Stimulated activated CD4-positive, alpha-beta T cell treated with anti-CD3 and anti-CD28 coated beads, Interleukin-4, amount 100 ng/mL, for 48 hours (primary cell): ENCODE measurements around the gene GNL2.

Experiments used
- DNase-seq, 2 donors: peaks; one replicate each; pipeline ENCODE4 v3.0.0-alpha.2; 2020; ENCODE audit warnings: low read depth in 2 of 2

The GNL2 gene

DNA sequence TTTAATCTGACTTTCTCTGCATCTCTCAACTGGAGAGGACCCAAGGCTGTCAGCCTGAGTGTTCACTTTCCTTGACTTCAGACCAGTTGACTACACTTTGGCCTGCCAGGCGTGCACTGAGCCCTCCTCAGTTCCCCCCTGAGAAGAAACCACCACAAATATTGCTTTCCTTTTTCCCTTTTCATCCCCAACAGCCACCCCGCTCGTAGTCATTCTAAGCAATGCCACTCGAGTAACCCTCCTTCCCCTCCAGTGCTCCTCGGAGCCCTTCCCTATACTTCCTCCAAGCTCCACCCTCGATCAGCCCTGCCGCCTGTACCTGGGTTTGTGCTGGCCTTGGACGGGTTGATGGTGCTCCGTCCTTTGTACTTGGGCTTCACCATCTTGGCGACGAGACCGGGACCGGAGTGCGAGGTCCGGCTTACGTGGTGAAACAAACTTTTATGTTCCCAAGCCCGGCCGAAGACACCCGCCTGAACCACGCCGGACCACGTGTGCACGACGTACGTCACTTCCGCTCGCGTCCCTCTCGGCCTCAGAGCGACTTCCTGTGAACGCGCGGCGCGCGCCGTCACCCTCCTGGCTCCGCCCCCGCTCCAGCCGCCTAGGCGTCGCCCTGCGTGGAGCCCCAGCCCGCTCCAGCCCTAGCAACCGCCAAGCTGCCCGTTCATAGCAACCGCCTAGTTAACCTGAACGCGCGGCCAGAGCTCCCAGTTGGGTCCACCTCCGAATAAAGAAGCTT is at the start of gene GNL2:
TSS of gene GNL2 (minus strand) at position 498 of the 742 bp plus-strand sequence. CDS start at position 383, 115 bp downstream.
- DNase-seq = peak; percentile 94 to 96

DNA sequence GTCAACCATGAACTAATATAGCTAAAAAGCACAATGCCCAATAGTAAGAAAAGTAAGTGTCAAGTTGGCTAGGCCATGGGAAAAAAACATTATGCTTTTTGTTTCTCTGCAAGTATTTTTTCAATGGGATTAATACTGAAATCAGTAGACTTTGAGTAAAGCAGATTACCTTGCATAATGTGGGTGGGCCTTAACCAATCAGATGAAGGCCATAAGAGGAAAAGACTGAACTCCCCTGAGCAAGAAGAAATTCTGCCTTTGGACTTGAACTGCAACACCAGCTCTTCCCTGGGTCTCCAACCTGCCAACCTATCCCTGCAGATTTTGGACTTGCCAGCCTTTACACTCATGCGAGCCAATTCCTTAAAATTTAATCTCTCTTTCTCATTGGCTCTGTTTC is 45.3 kb upstream of the GNL2 start:
- no peak for DNase-seq

DNA sequence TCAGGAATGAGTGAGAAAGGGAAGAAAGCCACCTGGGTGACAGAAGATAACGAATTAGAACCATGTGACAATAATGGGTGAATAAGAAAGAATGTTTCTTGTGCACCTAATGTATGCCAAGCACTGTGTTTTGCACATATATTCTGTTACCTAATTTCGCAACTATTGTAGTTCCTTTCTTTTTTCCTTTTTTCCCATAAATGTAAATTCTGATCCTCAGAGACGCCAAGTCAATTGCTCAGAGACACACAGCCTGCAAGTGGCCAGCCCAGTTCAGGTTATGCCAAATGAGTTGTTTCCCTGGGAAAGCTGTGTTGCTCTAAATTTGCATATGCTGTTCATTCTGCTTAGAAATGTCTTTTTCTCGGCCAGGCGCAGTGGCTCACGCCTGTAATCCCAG is 40.7 kb upstream of the GNL2 start:
- DNase-seq = no peak

DNA sequence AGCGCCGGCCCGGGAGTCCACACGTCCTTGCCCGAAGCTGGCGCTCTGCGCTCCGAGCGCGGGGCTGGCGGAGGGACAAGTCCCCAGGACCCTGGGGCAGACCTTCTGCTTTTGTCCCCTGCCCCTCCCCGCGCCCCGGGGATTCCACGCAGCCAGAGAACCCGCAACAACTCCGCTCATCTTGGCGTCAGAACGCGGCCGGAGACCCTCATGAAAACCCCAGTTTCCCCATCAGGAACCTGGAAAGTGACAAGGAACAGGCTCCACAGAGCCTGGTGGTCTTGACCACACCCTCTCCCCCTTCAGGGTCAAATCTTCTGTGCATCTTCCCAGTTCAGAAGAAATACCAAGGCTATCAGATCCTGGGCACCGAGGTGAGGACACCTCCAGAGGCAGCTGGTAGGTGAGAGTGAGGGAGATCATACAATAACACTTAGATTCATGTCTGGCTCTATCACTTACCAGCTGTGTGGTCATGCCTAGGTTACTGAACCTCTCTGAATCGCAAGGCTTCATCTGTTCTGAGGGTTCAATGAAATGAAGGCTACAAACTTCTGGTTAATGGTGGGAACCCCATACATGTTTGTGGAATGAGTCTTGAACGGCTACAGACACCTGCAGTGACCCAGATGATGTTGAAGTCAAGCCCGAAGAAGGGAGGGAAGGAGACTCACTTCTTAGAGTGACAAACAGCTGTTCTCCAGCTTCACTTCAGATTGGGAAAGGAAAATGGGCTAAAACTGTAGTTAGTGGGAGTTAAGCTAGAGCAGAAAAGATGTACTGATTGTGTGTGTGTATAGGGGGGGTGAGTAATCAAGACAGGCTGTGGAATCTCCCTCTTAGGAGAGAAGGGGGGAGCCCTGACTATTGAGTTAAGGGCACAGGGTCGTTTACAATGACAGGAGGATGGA is 39.5 kb upstream of the GNL2 start:
- no peak for DNase-seq

DNA sequence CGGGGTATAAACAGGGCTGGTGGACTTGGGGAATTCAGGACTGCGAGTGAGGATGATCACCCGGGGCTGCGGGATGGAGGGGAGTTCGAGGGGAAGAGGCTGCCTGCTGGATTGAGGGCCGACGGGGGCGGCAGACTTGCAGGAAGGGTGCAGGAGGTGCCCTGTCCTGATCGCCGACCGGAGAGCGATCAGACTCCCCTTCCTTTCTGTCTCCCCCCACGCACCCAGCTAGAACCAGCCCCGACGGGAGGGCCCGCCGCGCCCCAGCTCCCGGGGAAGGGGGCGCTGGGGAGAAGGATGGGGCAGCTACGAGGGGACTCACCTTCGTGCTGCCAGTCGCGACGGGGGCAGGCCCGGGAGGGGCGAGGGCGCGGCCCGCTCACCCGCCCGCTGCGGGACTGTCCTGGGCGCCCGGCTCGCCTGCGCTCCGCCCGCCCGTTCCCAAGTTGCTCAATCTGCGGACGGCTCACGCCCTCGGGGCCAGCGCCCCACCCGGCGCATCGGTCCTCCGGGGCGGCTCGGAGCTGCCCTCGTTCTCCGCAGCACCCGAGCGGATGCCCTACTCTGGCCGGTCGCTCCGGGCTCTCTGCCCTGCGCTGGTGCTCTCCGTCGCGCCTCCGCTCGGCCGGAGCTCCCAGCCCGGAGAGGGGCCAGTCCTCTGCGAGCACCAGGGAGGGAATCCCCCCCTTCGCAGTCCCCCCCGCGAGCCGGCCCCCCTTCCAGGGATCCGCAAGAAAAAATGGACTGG is 38.7 kb upstream of the GNL2 start, which contains the start of gene RSPO1:
TSS of gene RSPO1 (minus strand) at position 649 of the 748 bp plus-strand sequence. CDS start 5,231 bp downstream, outside the sequence.
- no peak for DNase-seq

DNA sequence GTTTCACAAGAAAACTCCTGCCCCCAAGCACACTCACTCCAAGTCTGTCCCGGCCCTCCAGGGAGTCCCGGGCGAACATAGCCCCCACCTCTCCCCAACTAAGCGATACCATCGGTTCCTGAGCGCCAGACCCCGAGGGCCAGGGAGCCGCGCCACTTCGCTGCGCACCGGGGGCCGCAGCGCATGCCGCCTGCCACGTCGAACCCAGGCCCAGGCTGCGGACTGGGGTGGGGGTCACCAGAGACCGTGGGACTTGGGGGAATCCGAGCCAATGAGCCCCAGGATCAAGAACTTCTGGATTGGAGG is 38.2 kb upstream of the GNL2 start:
- no peak for DNase-seq

DNA sequence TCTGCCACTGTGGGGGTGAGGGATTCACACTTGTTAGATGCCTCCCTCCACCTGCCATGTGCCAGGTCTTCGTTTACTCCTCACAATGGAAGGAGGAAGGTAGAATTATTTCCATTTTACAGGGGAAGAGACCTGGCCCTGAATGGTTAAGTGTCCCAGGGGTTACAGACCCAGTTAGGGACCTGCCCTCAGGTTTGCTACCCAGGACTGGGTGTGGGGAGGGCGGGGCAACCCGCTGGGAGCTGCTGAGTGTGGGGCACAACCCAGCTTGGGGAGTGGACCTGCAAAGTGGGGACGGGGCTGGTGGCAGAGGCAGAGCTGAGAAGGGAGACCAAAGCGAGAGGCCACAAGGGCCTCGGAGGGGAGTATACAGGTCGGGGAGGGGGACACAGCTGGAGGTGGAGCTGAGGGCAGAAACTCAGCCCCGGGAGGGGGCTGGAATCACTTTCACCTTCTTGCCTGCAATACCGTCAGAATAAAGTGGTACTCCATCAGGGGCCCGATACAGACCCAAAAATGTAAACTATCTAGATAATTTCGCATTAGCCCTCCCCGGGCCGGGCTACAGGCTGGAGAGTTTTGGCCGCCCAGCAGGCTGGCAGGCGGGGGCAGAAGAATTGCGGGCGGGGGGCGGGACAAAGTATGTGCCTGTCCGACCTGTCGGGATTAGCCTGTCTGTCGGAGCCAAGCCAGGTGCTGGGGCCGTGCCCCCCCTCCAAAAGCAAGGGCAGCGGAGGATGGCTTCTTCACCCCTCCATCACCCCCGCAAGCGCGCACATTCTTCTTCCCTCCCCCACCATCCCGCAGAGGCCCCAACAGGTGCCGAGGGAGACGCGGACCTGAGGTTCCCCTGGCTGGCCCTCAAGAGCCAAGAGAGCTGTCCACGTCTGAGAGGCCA is 37.6 kb upstream of the GNL2 start:
- DNase-seq = no peak

DNA sequence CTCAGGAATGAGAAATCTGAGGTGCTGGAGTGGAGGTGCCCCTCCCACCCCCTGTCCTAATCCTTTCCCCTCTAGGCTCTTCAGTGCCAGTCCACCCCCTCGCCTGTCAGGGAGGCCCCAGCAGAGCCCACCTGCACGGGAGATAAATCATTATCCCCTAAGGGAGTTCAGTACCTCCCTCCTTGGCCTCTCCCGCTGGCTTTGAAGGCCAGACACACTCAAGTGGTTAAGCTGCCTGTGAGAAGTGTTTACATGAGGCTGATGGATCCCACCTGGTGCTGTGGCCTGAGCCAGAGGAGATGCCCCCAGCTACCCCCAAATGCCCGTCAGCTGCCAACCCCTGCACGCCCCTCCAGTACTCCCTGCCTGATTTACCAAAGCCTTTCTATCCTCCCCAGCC is 35.3 kb upstream of the GNL2 start:
- no peak for DNase-seq

DNA sequence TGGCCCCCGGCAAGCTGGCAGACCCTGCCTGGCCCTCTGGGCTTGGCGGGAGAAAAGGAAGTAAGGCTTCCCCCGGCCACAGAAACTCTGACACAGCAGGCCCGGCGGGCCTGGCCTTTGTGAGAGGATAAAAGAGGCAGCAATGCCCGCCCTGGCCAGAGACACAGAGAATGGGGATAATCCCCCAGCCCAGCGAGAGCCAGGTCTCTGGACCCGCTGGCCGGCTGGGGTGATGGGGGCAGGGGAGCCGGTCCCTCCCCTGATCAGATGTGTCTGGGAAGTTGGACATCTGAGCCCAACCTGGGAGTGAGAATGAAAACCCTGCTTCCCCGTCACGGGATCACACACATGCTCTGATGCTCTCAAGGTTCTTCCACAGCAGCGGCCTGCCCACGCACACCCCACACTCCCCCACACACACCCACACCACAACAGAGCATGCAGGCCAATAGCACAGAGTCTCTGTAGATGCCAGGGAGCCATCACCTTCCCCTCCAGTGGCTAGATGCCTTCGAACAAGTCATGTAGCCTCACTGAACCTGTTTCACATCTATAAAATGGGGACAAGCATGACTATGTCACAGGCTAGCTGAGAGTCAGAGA is 34.8 kb upstream of the GNL2 start:
- no peak for DNase-seq

DNA sequence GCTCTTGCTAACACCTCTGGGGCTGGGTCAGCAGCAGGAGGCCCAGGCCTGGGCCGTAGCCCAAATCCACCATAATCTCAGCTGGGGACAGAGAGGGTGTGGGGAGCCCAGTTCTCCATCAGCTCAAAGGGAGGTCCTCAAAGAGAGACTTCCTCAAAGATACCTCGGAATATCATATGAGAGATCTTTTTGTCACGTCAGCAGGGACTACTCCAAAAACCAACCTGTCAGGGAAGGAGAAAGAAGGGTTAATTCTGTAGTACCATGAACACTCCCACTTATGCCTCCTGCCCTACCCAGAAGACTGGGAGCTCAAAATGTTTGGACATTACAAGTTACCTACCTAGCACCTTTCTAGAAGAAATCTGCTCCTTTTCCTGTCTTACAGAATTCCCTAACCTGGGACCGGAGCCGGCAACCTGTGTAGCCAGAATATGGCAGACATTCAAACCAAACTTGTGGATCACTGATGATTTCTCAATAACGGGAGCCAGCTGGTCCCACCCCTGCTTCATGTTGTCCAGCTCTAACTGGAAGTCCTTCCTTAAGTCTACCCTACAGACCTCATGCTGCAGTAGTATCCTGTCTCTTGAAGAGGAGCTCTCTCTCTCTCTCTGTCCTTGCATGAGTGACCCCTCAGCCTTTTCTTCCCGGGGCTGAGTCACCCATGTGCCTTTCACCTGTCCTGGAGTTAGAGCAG is 34.1 kb upstream of the GNL2 start:
- no peak for DNase-seq

DNA sequence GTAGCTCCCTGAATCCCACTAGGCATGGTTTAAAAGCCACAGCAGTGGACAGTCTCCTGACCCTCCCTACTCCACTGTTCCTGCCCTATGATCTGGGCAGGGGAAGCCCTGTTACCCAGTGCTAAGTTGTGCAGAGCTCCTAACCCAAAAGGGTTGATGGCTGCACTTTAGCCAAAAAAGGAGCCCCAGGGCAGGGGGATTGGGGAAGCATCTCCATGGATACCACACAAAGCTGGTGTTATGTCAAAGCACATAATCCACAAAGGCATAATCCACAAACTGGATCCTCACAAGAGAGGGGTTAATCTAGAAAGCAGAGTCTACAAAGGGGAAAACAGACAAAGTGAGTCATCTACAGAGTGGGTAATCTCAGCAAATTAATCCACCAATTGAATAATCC is 33.3 kb upstream of the GNL2 start:
- DNase-seq = no peak

DNA sequence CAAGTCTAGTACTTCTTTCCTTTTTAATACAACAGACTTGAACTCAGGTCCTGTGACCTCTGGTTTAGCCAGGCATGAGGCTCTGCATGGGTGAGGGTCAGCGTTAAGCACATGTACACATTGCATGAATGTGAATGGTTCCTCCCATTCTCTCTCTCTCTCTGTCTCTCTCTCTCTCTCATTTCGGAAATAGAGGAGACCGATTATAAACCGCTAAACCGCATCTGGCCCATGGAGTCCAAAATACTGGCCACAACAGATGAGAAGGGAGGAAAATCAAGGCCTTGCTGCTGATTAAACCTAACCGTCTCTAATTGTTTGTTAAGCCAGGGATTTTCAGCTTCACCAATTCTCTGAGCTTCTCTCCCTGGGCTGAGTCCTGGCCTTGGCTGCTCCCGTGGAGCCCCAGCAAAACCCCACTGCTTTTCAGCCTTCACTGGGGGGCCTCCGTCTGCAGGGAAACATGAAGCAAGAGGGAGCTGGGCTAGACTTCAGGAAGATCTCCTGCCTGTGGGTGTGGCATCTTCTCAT is 32.4 kb upstream of the GNL2 start:
- DNase-seq = no peak

DNA sequence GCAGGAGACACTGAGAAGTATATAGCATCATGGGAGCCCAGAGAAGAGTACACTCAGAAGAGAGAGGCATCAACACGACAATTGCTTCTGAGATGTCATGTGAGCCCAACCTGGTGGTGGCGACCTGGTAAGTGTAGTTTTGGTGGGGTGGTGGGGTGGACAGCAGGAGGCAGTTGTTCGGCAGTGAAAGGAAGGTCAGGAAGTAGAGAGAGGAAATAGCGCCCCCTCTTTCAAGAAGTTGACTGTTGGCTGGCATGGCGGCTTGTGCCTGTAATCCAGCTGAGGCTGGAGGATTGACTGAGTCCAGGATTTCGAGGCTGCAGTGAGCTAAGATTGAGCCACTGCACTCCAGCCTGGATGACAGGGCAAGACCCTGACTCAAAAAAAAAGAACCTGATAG is 26.4 kb upstream of the GNL2 start:
- DNase-seq = no peak

DNA sequence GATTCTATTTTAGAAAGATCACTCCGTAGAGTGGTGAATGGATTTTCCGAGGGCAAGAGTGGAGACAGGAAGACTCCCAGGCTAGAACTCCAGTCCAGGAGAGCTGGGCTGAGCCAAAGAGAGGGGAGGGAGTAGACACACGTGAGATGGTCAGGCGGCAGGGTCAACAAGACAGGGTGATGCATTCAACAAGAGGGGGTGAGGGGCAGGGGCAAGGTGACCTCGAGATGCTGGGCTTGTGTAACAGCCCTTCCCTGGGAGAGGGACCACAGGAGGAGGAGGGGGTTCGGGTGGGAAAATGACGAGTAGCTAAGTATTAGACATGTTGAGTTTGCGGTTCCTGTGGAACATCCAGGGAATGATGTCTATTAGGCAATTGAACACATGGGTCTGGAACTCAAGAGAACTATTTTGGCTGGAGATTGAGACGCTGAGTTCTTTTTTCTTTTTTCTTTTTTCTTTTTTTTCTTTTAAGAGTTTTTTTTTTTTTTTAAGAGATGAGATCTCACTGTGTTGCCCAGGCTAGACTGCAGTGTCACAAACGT is 25.7 kb upstream of the GNL2 start:
- DNase-seq = no peak

DNA sequence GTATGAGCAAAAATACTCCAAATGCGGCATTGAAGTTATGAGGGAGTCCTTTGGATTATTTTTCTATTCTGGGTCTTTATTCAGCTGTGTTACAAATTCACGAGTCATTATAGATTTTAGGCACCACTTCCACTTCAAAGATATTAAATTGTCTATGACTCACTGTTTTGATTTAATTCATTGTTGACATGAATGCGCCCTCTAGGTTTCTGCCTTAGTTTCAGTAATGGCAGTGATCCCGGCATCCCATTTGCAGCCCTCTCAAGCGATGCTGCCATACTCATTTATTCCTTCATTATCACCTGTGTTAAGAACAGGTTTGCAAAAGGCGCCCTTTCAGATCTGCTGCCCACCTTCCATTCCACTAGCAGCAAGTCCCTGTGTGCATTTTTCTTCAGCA is 25.0 kb upstream of the GNL2 start:
- no peak for DNase-seq

DNA sequence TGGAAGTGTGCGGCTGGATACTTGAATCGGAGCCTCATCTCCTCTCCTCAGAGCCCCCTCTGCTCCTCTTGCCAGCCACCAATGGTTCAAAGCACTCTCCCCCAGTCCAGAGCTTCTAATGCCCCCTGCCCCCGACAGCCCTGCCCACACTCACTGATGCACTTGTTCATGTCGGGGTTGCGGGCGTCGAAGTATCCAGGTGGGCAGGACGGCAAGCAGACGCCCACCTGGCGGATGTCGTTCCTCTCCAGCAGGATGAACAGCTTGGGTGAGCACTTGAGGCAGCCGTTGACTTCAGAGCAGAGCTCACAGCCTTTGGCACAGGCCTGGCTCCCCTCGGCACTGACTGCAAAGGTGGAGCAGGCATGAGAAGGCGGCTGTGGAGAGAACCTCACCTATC is 20.6 kb upstream of the GNL2 start:
- DNase-seq = no peak

DNA sequence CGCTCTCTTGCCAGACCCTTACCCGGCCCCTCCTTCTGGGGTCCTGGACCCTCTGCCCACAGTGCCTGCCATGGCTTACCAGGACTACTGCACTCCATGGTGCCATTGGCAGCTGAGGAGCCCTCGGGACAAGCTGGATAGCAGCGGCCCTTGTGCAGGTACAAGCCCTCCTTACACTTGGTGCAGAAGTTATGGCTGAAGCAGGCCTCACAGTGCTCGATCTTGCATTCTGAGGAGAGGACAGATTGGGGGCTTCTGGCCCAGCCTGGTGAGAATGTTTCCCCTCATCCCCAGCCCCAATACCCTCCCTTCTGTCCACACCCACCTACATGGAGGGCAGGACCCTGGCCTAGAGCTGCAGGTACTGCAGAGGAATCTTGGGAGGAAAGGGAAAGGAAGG is 18.4 kb upstream of the GNL2 start:
- DNase-seq = no peak

DNA sequence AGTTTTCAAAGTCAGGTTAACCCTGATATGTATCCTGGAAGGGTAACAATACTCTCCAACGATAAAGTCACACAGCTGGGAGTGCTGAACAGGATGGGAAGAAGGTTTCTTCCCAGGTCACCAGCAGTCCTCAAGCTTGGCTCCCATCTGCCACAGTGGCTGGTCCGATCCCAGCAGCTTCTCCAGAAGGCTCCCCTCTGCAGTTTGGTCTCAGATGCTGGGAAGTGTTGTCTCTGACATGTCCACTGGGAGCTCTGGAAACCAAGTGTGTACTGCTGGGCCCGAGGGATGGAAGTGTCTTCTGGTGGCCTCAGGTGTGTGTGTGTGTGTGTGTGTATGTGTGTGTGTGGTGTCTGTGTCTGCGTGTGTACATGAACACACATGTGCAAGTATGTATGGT is 16.4 kb upstream of the GNL2 start:
- DNase-seq = no peak

DNA sequence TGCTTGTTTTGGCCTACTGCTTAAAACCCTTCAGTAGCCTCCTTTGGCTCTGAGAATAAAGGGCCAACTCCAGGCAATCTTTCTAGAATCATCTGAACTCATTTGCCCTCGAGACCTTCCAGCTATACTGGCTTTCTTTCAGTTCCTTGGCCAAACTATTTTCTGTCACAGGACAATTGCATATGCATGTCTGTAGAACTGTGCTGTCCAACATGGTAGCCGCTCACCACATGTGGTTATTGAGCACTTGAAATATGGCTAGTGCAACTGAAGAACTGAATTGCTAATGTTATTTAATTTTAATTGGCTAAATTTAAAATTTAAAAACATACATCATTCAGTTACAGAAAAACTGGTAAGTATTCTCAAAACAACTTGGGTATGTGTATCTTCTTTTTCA is 14.3 kb upstream of the GNL2 start:
- DNase-seq = no peak

DNA sequence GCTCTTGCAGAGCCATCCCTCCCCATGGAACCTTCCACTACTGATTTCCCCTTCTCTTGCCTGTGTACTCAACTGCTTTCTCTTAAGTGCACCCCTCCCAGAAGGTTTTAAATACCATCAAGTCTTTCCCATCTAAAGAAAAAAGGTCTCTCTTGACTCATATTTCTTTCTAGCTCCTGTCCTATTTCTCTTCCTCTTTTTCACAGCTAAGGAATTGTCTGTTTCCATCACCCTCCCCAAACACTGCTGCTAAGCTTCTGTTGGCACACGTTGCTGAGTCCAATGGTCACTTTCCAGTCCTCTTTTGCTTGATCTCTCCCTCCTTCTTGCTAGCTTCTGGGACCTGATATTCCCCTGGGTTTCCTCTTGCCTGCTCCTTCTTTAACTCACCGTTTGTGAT is 13.3 kb upstream of the GNL2 start:
- DNase-seq = no peak
